Measurements from ENCODE around the gene HOXD8. TPM values are rescaled to one million over a fixed set of nuclear protein-coding genes. Genes with fewer than 3 reads are reported as not detected.

Gene HOXD8
- total RNA-seq, 1 donor, result 3.3 TPM

GRCh38 chr2:176088937-176089842 lies 40.3 kb upstream of the HOXD8 start:
- DNase-seq (ENCODE audit: insufficient read length, low spot score, missing footprints), result peak; percentile 67
- no peak for TF ChIP-seq CTCF (IDR thresholded peaks at IDR 0.05; ENCODE audit: extremely low read depth, low read depth, low read length)
- H3K4me2 ChIP-seq (ENCODE audit: insufficient read depth, low read length), result no peak overlapping the region
- H3K36me3 ChIP-seq (ENCODE audit: insufficient read depth, low read length), result no peaks in the 10 kb centered on the region
- H3K9me3 ChIP-seq (ENCODE audit: low read depth, low read length), result no peaks in the 10 kb centered on the region
- no peak overlapping the region for H3K4me3 ChIP-seq (ENCODE audit: insufficient read depth, low read length)
- no peak overlapping the region for H2AFZ ChIP-seq (ENCODE audit: low read length)
- no peaks in the 10 kb centered on the region for H3K79me2 ChIP-seq (ENCODE audit: insufficient read depth, low read length)
- H3K4me1 ChIP-seq (ENCODE audit: insufficient read depth, low read length), result no peaks in the 10 kb centered on the region
- no peaks in the 10 kb centered on the region for H4K20me1 ChIP-seq (ENCODE audit: insufficient read depth, low read length)
- H3K27ac ChIP-seq (ENCODE audit: low read depth, low read length), result no peak overlapping the region
- H3K27me3 ChIP-seq (ENCODE audit: insufficient read depth, low read length), result peaks cover 97% of the 10 kb centered on the region

- no peak overlapping the region for H3K4me3 ChIP-seq (ENCODE audit: insufficient read depth, low read length)
- no peak overlapping the region for H3K27ac ChIP-seq (ENCODE audit: low read depth, low read length)
- no peak overlapping the region for H2AFZ ChIP-seq (ENCODE audit: low read length)
- no peaks in the 10 kb centered on the region for H3K4me1 ChIP-seq (ENCODE audit: insufficient read depth, low read length)
- TF ChIP-seq CTCF (IDR thresholded peaks at IDR 0.05; ENCODE audit: extremely low read depth, low read depth, low read length), result no peak
- peaks cover 97% of the 10 kb centered on the region for H3K27me3 ChIP-seq (ENCODE audit: insufficient read depth, low read length)
- no peaks in the 10 kb centered on the region for H3K36me3 ChIP-seq (ENCODE audit: insufficient read depth, low read length)
- no peaks in the 10 kb centered on the region for H3K9me3 ChIP-seq (ENCODE audit: low read depth, low read length)
- H3K4me2 ChIP-seq (ENCODE audit: insufficient read depth, low read length), result no peak overlapping the region
- H4K20me1 ChIP-seq (ENCODE audit: insufficient read depth, low read length), result no peaks in the 10 kb centered on the region
- peak; percentile 85 for DNase-seq (ENCODE audit: insufficient read length, low spot score, missing footprints)
- no peaks in the 10 kb centered on the region for H3K79me2 ChIP-seq (ENCODE audit: insufficient read depth, low read length)
Observed at GRCh38 chr2:176089843-176090395, 39.6 kb upstream of the HOXD8 start.

- H3K4me2 ChIP-seq (ENCODE audit: insufficient read depth, low read length), result no peak overlapping the region
- H4K20me1 ChIP-seq (ENCODE audit: insufficient read depth, low read length), result no peaks in the 10 kb centered on the region
- peaks cover 97% of the 10 kb centered on the region for H3K27me3 ChIP-seq (ENCODE audit: insufficient read depth, low read length)
- H3K9me3 ChIP-seq (ENCODE audit: low read depth, low read length), result no peaks in the 10 kb centered on the region
- H3K4me3 ChIP-seq (ENCODE audit: insufficient read depth, low read length), result no peak overlapping the region
- no peak overlapping the region for H2AFZ ChIP-seq (ENCODE audit: low read length)
- no peaks in the 10 kb centered on the region for H3K79me2 ChIP-seq (ENCODE audit: insufficient read depth, low read length)
- TF ChIP-seq CTCF (IDR thresholded peaks at IDR 0.05; ENCODE audit: extremely low read depth, low read depth, low read length), result no peak
- DNase-seq (ENCODE audit: insufficient read length, low spot score, missing footprints), result no peak
- H3K4me1 ChIP-seq (ENCODE audit: insufficient read depth, low read length), result no peaks in the 10 kb centered on the region
- H3K36me3 ChIP-seq (ENCODE audit: insufficient read depth, low read length), result no peaks in the 10 kb centered on the region
- no peak overlapping the region for H3K27ac ChIP-seq (ENCODE audit: low read depth, low read length)
Observed at GRCh38 chr2:176090862-176091261, 38.6 kb upstream of the HOXD8 start.
